CD4-positive, alpha-beta T cell treated with Interleukin-17A for 4 hours (primary cell): ENCODE data around the gene HLA-DRB1.
"Not testable (repeated sequence)": the region's sequence is repeated elsewhere in the genome, so short reads cannot be mapped to it uniquely, and the experiment has no call there.

Source experiments
- DNase-seq: peaks from one replicate; pipeline ENCODE4 v3.0.0-alpha.2; 2020; ENCODE audit warnings: mixed read lengths

HLA-DRB1 gene

GRCh38 chr6:32608362-32608761 is 18.7 kb upstream of the HLA-DRB1 start:
- no peak for DNase-seq

- DNase-seq = no peak
Measured at GRCh38 chr6:32607988-32608298, 18.3 kb upstream of the HLA-DRB1 start.

GRCh38 chr6:32607263-32607987 is 17.8 kb upstream of the HLA-DRB1 start:
- DNase-seq = no peak

GRCh38 chr6:32604434-32604877 is 14.8 kb upstream of the HLA-DRB1 start:
- DNase-seq = no peak

- DNase-seq = no peak
Measured at GRCh38 chr6:32603888-32604287, 14.2 kb upstream of the HLA-DRB1 start.

- DNase-seq = no peak
Measured at GRCh38 chr6:32603222-32603621, 13.6 kb upstream of the HLA-DRB1 start.

- DNase-seq = no peak
Measured at GRCh38 chr6:32602383-32602782, 12.7 kb upstream of the HLA-DRB1 start.

- DNase-seq = no peak
Measured at GRCh38 chr6:32597024-32597423, 7.4 kb upstream of the HLA-DRB1 start.

GRCh38 chr6:32590713-32591112 is 1.1 kb upstream of the HLA-DRB1 start:
- not testable (repeated sequence) for DNase-seq

GRCh38 chr6:32588156-32588555 is 1.5 kb downstream of the HLA-DRB1 start:
- DNase-seq = no peak

GRCh38 chr6:32583527-32583898 is 6.1 kb downstream of the HLA-DRB1 start:
- no peak for DNase-seq

- DNase-seq = no peak
Measured at GRCh38 chr6:32581315-32582095, 8.1 kb downstream of the HLA-DRB1 start.

GRCh38 chr6:32580593-32580992 is 9.1 kb downstream of the HLA-DRB1 start:
- DNase-seq = no peak

- DNase-seq = no peak
Measured at GRCh38 chr6:32578962-32579361, 10.7 kb downstream of the HLA-DRB1 start.

- not testable (repeated sequence) for DNase-seq
Measured at GRCh38 chr6:32577493-32577892, 12.2 kb downstream of the HLA-DRB1 start.

- no peak for DNase-seq
Measured at GRCh38 chr6:32576250-32576649, 13.4 kb downstream of the HLA-DRB1 start.

GRCh38 chr6:32570363-32570905 is 19.2 kb downstream of the HLA-DRB1 start:
- DNase-seq = no peak

- no peak for DNase-seq
Measured at GRCh38 chr6:32568561-32568960, 21.1 kb downstream of the HLA-DRB1 start.

- no peak for DNase-seq
Measured at GRCh38 chr6:32566957-32567356, 22.7 kb downstream of the HLA-DRB1 start.

- DNase-seq = no peak
Measured at GRCh38 chr6:32565511-32565910, 24.1 kb downstream of the HLA-DRB1 start.

GRCh38 chr6:32562940-32563339 is 26.7 kb downstream of the HLA-DRB1 start:
- DNase-seq = no peak

GRCh38 chr6:32559747-32560146 is 29.9 kb downstream of the HLA-DRB1 start:
- DNase-seq = no peak

GRCh38 chr6:32558426-32559057 is 31.1 kb downstream of the HLA-DRB1 start:
- no peak for DNase-seq
